HG02759 (cell line): Measurements from ENCODE around the gene C16orf96.
A peak's percentile ranks its signal among the peaks of the same experiment; 100 is the strongest.

ENCODE experiments used
- ATAC-seq: cut with Tn5 transposase; IDR thresholded peaks from one replicate; pipeline ENCODE4 v1.9.1; 2021; ENCODE audit warnings: mild to moderate bottlenecking, moderate library complexity; ENCODE audit not compliant: unreplicated experiment

C16orf96 gene

GRCh38 chr16:4525069-4525468, 31.1 kb upstream of the C16orf96 start:
- ATAC-seq, result no peak

GRCh38 chr16:4525634-4526277, 30.4 kb upstream of the C16orf96 start:
- no peak for ATAC-seq

DNA sequence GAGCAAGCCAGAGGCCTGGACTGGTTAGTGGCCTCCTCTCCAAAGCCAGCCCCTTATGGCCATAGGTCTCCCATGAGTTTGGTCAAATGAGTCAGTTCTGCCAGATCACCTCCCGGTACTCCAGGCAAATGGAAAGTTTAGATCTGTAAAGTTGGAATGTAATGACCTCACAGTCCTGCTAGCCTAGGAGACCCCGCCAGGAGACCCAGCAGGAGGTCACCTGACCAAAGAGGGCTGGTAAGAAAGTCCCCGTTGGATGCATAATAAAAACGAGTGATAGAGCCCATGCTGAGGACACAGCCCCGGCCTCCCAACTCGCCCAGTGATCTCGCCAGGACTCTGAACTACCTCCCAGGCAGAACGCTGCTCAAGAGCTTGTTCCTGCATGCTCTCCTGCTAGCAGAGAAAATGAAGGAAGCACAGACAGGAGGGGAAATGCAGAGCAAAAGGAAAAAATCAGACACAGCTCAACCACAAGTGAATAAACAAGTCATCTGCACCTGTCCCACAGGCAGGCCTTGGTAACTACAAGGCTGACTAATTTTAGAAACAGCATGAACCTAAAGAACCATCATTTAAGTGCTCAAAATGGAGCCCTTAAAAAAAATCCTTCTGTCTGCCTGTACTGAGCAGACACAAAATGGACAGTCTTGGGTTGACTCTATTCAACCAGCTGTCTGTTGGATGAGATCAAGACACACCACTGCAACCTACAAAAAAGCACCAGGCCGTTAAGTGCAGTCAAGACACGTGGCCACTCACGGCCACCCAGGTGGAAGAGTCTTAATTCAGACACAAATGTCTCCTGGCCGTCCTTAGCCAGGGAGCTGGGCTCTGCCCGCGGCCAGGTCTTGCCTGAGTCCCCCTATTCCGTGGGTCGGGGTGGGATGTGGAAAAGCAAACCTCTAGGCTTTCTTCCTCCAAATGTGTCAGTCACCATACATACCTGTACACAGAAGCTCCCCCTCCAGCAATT, 26.8 kb upstream of the C16orf96 start:
- peak; percentile 50 for ATAC-seq

DNA sequence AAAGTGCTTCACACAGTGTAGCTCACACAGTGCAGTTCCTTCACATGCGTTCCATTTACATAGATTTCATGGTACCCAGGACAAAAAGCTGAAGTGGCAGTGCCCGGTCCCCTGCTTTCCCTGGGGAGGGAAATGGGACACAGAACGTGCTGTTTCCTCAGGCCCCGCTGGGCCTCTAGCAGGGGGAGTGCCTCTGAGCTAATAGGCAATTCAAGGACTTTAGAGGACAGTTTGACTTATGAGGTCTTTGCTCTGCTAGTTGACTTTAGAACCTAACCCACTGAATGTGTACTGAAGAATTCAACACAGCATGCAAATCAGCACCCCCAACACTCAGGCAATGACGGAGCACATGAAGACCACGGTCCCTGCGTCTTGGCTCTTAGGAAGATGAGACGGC, 24.3 kb upstream of the C16orf96 start:
- ATAC-seq, result no peak

DNA sequence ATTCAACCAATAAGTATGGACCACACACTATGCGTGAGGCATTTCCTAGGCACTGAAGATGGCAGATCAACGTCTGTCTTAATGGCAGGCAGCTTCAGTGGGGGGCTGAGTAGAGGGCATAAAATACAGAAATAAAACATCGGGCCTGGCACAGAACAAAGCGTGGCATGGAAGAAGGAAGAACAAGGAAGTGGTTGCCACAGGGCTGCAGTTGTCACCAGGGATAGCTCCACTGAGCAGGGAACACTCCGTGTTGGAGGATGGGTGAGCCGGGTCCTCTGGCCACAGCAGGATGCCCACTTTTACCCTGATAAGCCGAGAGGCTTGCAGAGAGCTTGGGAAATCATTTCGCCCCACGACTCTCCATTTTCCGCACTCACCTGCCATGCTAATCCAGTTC, 23.9 kb upstream of the C16orf96 start:
- ATAC-seq, result no peak

DNA sequence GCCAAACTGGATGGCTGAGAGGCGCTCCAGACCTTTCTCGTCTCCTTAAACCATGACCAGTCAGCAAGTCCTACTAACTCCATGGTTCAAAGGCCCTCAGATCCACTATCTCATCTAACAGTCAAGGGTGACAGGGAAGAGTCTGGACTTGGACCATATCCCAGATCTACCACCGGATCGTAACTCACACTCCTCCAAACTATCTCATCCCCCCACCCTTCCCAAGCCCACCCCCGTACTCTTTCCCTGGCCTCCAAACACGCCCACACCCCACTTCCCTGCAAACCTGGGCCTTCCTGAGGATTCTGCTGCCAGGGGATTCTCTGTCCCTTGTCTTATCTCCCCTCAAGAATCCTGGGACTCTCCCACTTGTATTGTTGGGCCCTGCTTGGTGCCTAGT, 22.6 kb upstream of the C16orf96 start:
- ATAC-seq, result no peak

GRCh38 chr16:4534151-4534790, 21.9 kb upstream of the C16orf96 start:
- no peak for ATAC-seq

- no peak for ATAC-seq
Observed at GRCh38 chr16:4535627-4536108, 20.5 kb upstream of the C16orf96 start.

GRCh38 chr16:4536391-4537106, 19.6 kb upstream of the C16orf96 start:
- ATAC-seq, result no peak

DNA sequence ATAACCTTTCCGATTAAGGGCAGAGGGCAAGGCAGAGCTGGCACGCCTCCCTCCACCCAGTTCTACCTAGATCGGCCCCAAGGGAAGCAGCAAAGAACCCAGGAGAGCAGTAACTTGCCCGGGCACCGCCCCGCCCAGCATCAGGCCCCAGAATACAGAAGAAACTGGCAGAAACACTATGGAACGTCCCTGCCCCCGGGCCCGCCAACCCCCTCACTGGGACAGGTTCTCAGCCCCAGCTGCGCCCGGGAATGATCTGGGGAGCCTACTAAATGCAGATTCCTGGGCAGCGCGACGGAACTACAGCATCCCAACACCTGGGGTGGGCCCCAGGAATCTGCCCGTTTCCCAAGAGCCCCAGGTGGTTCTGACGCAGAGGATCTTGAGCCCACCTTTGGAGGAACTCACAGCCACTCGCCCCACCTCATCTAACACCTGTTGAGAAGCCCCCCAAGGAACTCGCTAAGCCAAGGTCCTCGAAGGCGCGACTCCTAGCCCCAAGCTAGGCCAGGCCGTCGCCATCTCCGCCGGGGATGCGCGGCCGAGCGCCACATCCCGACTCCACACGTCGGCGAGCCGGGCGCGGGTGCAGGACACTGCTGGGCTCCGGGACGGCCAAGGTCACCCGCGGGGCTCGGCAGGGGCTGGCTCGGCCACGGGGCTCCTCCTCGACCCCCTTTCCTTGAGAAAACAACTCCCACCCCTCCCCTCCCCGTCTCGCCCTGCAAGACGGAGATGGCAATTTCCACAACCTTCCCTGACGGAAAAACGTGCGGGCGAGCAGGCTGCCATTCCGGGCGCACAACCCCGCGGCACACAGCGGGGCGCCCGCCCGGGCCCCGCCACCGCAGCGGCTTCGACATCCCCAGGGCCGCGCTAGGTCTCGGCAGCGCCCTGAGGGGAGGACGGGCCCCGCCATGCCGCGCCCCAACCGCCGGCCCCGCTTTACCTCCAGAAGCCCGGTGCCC, 18.5 kb upstream of the C16orf96 start:
- ATAC-seq, result peak; percentile 44

DNA sequence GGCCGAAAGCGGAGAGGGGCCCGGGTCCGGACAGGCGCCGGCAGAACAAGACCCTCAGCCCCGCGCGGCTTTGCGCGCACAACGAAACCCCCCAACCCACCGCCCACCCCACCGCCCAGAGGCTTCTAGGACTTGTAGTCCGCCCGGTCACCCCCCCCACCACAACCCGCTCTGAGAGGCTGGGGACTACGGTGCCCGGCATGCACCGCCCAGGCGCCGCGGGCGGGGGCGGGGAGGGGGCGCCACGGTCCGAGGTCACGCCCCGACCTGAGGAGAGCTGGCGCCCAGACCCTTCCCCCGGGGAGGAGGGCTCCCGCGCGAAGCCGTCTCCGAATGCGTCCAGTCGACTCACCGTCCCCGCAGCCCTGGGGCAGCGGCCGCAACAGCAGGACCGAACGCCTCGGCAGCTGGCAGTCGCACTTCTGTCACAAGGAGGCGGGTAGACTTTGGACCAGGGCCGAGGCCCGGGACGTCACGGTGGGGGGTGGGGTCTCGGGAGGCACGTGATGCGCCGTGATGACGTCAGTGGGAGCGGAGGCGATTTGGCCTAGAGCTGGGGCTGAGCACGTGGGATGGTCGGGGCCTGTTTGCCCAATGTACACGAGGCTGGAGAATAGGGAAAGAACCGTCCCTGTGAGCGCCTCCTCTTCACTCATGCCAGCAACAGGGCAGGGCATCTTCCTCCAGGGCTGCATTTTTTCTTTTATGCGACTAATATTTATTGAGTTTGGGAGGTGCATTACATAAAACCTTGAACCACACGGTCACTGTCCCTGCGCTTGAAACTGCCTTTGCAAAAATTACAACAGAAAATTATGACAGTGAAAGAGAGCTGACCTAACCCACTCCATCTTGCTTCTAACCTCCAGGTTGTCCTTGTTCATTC, 17.5 kb upstream of the C16orf96 start, which contains the start of gene CDIP1:
Gene CDIP1 (minus strand): TSS at position 424 of the 886 bp plus-strand sequence. CDS start 24,643 bp downstream, outside the sequence.
- ATAC-seq, result peak; percentile 79

DNA sequence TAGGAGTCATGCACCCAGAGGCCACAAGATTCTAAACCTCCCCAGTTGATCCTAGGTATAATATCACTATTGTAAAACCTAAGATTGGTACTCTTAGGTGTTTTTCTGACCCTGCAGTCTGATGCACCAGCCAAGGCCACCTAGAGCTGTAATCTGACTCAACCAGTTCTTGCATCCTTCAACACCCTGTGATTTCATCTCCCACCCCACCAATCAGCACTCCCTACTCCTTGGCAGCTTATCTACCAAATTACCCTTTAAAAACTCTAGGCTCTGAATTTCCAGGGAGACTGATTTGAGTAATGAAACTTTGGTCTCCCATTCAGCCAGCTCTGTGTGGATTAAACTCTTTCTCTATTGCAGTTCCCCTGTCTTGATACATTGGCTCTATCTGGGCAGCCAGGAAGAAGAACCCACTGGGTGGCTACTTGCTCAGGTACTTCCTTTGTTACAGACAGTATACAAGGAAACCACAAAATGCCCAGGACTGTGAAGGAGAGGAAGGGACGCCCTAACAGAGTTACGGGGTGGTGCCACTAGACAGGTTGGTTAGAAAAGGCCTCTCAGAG, 16.3 kb upstream of the C16orf96 start:
- no peak for ATAC-seq

DNA sequence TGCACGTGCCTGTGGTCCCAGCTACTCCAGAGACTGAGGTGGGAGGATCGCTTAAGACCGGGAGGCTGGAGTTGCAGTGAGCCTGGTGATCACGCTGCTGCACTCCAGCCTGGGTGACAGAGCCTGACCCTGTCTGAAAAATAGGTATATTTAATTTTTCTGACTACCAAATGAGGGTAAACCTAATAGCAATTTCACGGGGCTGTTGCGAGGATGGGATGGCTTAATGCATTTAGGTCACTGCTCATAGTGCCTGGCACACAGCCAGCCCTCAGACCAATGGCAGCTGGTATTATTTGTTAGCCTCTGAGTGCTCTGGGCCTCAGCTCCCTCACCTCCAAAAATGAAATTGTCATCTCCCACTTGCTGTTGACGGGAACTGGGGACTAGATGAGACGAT, 11.7 kb upstream of the C16orf96 start:
- no peak for ATAC-seq

GRCh38 chr16:4548124-4548523, 8.0 kb upstream of the C16orf96 start:
- no peak for ATAC-seq

GRCh38 chr16:4550591-4550990, 5.5 kb upstream of the C16orf96 start:
- no peak for ATAC-seq

DNA sequence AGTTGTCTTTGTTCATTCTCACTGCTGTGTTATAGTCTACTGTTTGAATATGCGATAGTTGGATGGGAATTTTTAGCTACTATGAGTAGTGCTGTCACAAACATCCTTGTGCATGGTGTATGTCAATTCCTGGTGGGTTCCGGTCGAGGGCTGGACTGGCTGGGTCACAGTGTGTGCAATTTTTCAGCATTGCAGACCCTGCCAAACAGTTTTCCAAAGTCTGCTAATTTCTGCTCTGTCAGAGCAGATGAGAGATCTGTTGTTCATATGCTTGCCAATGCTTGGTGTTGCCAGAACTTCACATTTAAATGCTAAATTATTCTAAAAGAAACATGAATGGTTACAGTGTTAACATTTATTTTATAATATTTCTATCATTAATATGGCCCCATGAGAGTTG, 3.6 kb upstream of the C16orf96 start:
- no peak for ATAC-seq

DNA sequence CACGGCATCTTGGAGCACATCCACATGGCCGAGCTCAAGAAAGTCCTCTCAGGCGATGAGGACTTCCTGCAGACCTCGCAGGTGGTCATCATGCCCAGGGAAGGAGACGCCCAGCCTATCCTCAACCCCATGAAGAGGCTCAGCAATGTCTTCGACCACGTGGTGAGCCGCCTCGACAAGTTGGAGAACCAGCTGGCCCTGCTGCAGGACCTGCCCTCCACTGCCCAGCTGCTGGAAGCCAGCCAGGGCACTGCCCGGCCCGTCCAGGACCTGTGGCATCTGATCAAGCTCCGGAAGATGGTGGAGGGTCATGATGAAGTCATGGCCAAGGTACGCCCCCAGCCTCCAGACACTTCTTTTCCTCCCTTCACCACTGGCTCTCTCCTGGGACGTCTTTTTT, 440 bp downstream of the C16orf96 start:
- no peak for ATAC-seq

- ATAC-seq, result no peak
Observed at GRCh38 chr16:4557973-4558372, 1.8 kb downstream of the C16orf96 start.
